WTC11 (cell line): ENCODE measurements around the gene ACRBP.

ENCODE experiments used
- AFF4 ChIP-seq: sonication (generic); formaldehyde crosslinking; IDR thresholded peaks from 2 replicates; pipeline ENCODE4 v1.8.1; 2023; ENCODE audit warnings: mild to moderate bottlenecking, missing genetic modification reagents, borderline replicate concordance
- ARID4B ChIP-seq: sonication (generic); formaldehyde crosslinking; IDR thresholded peaks from 2 replicates; pipeline ENCODE4 v1.8.0; 2023; ENCODE audit warnings: missing genetic modification reagents, mild to moderate bottlenecking, borderline replicate concordance
- ATF1 ChIP-seq: sonication (generic); formaldehyde crosslinking; IDR thresholded peaks from 2 replicates; pipeline ENCODE4 v1.8.1; 2023; ENCODE audit warnings: mild to moderate bottlenecking, moderate library complexity, missing genetic modification reagents
- ATF3 ChIP-seq: sonication (generic); formaldehyde crosslinking; conservative IDR thresholded peaks from 2 replicates; pipeline ENCODE4 v1.8.1; 2022; ENCODE audit warnings: mild to moderate bottlenecking, missing genetic modification reagents
- CTCF ChIP-seq: fragments of 200-600 bp; IDR thresholded peaks from 2 replicates; pipeline ENCODE4 v1.8.0; 2022; ENCODE audit warnings: antibody characterized with exemption
- ELF4 ChIP-seq: sonication (generic); formaldehyde crosslinking; IDR thresholded peaks from 2 replicates; pipeline ENCODE4 v1.8.1; 2022; ENCODE audit warnings: low read depth, mild to moderate bottlenecking, moderate library complexity, missing genetic modification reagents
- IRF1 ChIP-seq: sonication (generic); formaldehyde crosslinking; IDR thresholded peaks from 2 replicates; pipeline ENCODE4 v1.8.0; 2023; ENCODE audit warnings: missing genetic modification reagents
- MAX ChIP-seq: sonication (generic); formaldehyde crosslinking; IDR thresholded peaks from 2 replicates; pipeline ENCODE4 v1.8.0; 2022; ENCODE audit warnings: mild to moderate bottlenecking, missing genetic modification reagents
- MLX ChIP-seq: sonication (generic); formaldehyde crosslinking; IDR thresholded peaks from 2 replicates; pipeline ENCODE4 v1.8.1; 2023; ENCODE audit warnings: mild to moderate bottlenecking, missing genetic modification reagents, moderate library complexity
- NFYB ChIP-seq: sonication (generic); formaldehyde crosslinking; conservative IDR thresholded peaks from 2 replicates; pipeline ENCODE4 v1.8.0; 2022; ENCODE audit warnings: low read depth, missing genetic modification reagents
- SP1 ChIP-seq: sonication (generic); formaldehyde crosslinking; conservative IDR thresholded peaks from 2 replicates; pipeline ENCODE4 v1.8.1; 2022; ENCODE audit warnings: missing genetic modification reagents
- TP53 ChIP-seq: sonication (generic); formaldehyde crosslinking; IDR thresholded peaks from 2 replicates; pipeline ENCODE4 v1.8.1; 2023; ENCODE audit warnings: mild to moderate bottlenecking, missing genetic modification reagents
- USF2 ChIP-seq: sonication (generic); formaldehyde crosslinking; IDR thresholded peaks from 2 replicates; pipeline ENCODE4 v1.8.1; 2023; ENCODE audit warnings: mild to moderate bottlenecking, missing genetic modification reagents, moderate library complexity
- ZNF232 ChIP-seq: sonication (generic); formaldehyde crosslinking; IDR thresholded peaks from 2 replicates; pipeline ENCODE4 v1.8.0; 2022; ENCODE audit warnings: mild to moderate bottlenecking, missing genetic modification reagents

GRCh38 chr12:6612247-6612646 is 35.0 kb downstream of the ACRBP start:
- TF ChIP-seq CTCF, result no peak
- no peak for TF ChIP-seq ZNF232 (CRISPR knock-in tag)
- no peak for TF ChIP-seq MLX (CRISPR knock-in tag)
- TF ChIP-seq ATF3 (CRISPR knock-in tag), result no peak
- no peak for TF ChIP-seq MAX
- TF ChIP-seq ELF4 (CRISPR knock-in tag), result no peak
- TF ChIP-seq USF2 (CRISPR knock-in tag), result no peak
- TF ChIP-seq ATF1 (CRISPR knock-in tag), result no peak
- TF ChIP-seq NFYB, result no peak
- TF ChIP-seq AFF4 (CRISPR knock-in tag), result no peak
- no peak for TF ChIP-seq IRF1 (CRISPR knock-in tag)
- no peak for TF ChIP-seq ARID4B (CRISPR knock-in tag)
- TF ChIP-seq SP1 (CRISPR knock-in tag), result no peak
- TF ChIP-seq TP53 (CRISPR knock-in tag), result no peak
